GM19240 (cell line): ENCODE data around the gene ATIC.

Experiments
- DNase-seq: peaks from one replicate; pipeline ENCODE4 v3.0.0; 2011; ENCODE audit warnings: low spot score; ENCODE audit not compliant: insufficient read length

Gene ATIC

DNA sequence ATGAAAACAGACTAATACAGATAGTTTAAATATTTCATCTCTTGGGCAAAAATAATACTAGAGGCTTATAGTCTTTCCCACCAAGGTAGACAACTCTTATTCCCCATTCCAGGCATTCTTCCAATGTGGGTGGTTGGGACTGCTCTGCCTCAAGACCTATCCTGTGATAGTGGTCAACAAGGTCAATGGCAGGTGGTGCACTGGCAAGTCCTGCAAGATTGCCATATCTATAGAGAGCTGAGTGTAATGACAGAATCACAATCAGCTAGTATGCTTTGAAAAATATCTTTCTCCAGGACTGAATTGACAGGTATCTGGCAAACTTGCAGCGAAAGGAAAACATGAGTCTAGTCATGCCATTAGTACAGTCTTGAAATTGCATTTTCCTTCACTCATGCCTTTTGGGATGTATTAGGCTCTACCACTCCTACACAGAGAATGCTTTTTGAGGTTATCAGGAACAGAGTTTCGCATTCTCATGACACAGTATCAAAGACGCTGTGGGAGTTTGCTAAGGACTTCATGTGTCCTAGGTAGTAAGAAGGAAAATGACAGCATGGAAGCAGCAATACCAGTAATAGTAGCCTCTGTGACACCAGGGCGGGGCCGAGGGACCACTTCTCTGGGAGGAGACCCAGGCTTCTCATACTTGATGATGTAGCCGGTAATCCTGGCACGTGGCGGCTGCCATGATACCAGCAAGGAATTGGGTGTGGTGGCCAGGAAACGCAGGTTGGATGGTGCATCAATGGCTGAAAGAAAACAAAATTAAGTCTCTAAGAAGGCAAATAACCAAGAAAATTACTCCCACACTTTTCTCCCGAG is 63.0 kb downstream of the ATIC start:
- no peak for DNase-seq

GRCh38 chr2:215375467-215375830 is 63.6 kb downstream of the ATIC start:
- no peak for DNase-seq

DNA sequence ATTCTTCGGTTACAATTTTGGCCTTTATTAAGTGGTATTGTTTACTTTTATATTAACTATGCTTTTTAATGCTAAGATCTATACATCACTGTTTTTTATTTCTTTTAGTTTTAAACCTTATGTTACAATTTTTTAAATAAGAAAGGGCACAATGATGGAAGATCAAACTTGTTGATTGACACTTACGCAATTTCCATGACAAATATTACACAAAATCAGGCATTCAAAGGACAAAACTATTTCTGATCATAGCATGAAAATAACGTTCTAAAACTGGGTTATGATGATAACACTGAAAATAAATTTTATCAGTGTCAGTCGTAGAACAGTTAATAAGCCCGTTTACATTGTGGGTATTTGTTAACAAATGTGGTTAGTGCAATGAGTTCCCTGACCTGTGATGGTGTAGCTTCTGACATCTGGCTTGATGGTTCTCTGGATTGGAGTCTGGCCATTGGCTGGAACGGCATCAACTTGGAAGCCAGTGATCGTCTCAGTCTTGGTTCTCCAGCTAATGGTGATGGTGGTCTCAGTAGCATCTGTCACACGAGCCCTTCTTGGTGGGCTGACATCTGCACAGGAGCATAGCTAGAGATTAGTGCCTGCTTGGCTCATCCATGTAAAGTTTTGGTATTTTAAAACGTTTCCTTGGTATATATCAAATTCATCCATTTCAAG is 64.4 kb downstream of the ATIC start:
- DNase-seq = no peak

DNA sequence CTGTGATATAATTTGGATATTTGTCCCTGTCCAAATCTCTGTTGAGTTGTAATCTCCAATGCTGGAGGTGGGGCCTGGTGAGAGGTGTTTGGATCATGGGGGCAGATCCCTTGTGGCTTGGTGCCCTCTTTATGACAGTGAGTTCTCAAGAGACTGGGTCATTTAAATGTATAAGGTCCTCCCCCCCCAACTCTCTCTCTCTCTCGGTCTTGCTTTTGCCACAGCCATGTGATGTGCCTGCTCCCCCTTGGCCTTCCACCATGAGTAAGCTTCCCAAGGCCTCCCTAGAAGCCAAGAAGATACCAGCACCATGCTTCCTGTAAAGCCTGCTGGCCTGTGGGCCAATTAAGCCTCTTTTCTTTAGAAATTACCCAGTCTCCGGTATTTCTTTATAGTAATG is 65.4 kb downstream of the ATIC start:
- DNase-seq = no peak

GRCh38 chr2:215378045-215378444 is 66.2 kb downstream of the ATIC start:
- no peak for DNase-seq

GRCh38 chr2:215379039-215379438 is 67.2 kb downstream of the ATIC start:
- DNase-seq = no peak

GRCh38 chr2:215379948-215380347 is 68.1 kb downstream of the ATIC start:
- DNase-seq = no peak

DNA sequence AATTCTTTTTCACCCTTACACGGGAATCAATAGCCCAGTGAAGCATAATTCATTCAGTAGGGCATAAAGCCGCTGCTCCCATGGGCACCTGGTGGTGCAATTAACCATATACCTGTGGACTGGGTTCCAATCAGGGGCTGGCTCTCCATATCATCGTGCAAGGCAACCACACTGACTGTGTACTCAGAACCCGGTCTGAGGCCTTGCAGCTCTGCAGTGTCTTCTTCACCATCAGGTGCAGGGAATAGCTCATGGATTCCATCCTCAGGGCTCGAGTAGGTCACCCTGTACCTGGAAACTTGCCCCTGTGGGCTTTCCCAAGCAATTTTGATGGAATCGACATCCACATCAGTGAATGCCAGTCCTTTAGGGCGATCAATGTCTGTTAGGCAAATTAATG is 68.8 kb downstream of the ATIC start:
- no peak for DNase-seq

GRCh38 chr2:215382011-215382410 is 70.2 kb downstream of the ATIC start:
- DNase-seq = no peak

DNA sequence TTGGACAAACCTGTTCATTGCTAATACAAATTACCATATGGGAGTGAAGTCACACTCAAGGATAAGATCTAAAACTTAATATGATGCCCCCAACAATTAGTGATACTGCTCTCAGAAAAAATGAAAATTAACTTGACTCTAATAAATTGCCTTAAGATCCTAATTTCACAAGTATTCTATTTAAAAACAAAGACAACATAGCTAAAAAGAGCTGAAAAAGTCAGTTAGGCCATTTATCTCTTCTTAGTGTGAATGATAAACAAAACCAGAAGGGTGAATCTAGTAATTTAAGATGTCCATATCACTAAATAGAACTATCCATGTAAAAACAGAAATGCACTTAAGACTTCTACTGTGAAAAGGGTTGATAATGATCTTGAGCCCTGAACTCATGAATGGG is 70.6 kb downstream of the ATIC start:
- DNase-seq = no peak

- no peak for DNase-seq
These were observed 71.9 kb downstream of the ATIC start for GRCh38 chr2:215383652-215384279.

DNA sequence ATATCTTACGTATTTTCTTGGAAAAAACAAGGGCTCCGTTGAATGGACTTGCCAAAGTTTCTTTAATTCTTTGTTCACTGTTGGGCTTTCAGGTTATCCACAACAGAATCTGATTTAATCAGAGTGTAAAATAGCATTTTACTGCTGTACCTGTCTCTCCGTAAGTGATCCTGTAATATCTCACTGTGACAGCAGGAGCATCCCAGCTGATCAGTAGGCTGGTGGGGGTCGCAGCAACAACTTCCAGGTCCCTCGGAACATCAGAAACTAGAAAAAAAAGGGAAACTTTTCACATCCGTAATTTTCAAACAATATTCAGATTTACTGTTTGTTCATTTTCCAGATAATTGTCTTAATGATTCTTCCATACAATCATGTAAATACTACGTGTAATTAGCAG is 72.9 kb downstream of the ATIC start:
- DNase-seq = no peak

- DNase-seq = no peak
These were observed 74.7 kb downstream of the ATIC start for GRCh38 chr2:215386566-215386965.

GRCh38 chr2:215388002-215388728 is 76.3 kb downstream of the ATIC start:
- DNase-seq = no peak

DNA sequence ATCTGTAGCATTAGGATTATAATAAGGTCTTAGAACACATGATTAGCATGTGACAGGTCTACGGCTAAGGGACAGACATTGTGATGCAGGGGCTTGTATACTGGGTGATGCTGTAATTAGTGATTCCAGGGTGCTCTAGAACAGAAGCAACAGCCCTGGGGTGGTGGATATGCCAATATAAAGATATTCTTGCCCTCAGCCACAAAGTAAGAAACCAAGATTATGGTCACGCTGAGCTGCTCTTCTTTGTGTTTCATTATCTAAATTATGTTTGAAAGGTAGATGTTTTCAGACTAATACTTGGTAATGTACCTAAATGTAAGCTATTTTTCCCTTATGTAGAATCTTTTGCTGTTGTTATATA is 78.7 kb downstream of the ATIC start:
- DNase-seq = no peak

GRCh38 chr2:215391531-215391930 is 79.7 kb downstream of the ATIC start:
- no peak for DNase-seq

GRCh38 chr2:215392164-215392563 is 80.3 kb downstream of the ATIC start:
- DNase-seq = no peak

DNA sequence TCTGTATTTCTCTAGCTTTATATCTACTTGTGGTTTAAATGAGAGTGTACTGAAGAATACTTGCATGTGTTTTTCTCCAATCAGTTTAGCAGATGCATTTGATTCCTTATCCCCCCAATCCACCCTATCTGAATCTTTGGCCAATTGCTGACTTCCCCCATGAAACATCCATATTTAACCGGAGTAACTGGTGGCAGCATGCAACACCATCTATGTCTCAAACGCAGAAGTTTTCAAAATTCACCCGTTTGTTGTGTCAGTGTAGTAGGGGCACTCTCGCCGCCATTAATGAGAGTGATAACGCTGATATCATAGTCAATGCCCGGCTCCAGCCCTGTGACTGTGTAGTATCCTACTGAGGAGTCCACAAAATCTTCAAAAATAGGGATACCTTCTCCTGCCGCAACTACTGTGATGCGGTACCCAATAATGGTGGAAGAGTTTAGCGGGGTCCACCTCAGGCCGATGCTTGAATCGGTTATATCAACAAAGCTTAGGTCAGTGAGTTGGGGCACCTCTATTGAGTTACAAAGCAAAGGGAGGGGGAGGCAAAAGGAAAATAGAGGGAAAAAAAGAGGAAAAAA is 80.9 kb downstream of the ATIC start:
- DNase-seq = no peak

GRCh38 chr2:215394102-215394805 is 82.4 kb downstream of the ATIC start:
- no peak for DNase-seq

- DNase-seq = no peak
These were observed 84.0 kb downstream of the ATIC start for GRCh38 chr2:215395687-215396460.
